Stimulated activated CD4-positive, alpha-beta T cell treated with anti-CD3 and anti-CD28 coated beads, Interleukin-15, amount 100 ng/mL, for 1 hour (primary cell): Measurements from ENCODE around the gene KLHL40.

Source experiments
- DNase-seq, 2 donors: peaks; one replicate each; pipeline ENCODE4 v3.0.0-alpha.2; 2020; ENCODE audit warnings: low read depth in 1 of 2, low spot score in 1 of 2

Gene KLHL40

GRCh38 chr3:42670051-42670576 is 15.2 kb upstream of the KLHL40 start:
- no peak for DNase-seq

GRCh38 chr3:42670670-42671069 is 14.7 kb upstream of the KLHL40 start:
- DNase-seq = no peak

GRCh38 chr3:42672515-42672914 is 12.8 kb upstream of the KLHL40 start:
- DNase-seq = no peak

GRCh38 chr3:42673082-42673481 is 12.3 kb upstream of the KLHL40 start:
- no peak for DNase-seq

- DNase-seq = no peak
Measured at GRCh38 chr3:42674146-42674545, 11.2 kb upstream of the KLHL40 start.

GRCh38 chr3:42675909-42676308 is 9.4 kb upstream of the KLHL40 start:
- no peak for DNase-seq

GRCh38 chr3:42678447-42678846 is 6.9 kb upstream of the KLHL40 start:
- DNase-seq = no peak

GRCh38 chr3:42680271-42680670 is 5.1 kb upstream of the KLHL40 start:
- no peak for DNase-seq

- DNase-seq = no peak
Measured at GRCh38 chr3:42680806-42681205, 4.5 kb upstream of the KLHL40 start.

GRCh38 chr3:42681361-42682038 is 3.8 kb upstream of the KLHL40 start:
- no peak for DNase-seq

- no peak for DNase-seq
Measured at GRCh38 chr3:42682301-42683070, 2.9 kb upstream of the KLHL40 start.

GRCh38 chr3:42683875-42684598 is 1.3 kb upstream of the KLHL40 start:
- DNase-seq = peak in 1 of 2 donors; percentile 8

GRCh38 chr3:42684632-42685362 is 540 bp upstream of the KLHL40 start:
- no peak for DNase-seq

- no peak for DNase-seq
Measured at GRCh38 chr3:42685891-42686820, 819 bp downstream of the KLHL40 start.

GRCh38 chr3:42686832-42687650 is 1.7 kb downstream of the KLHL40 start:
- no peak for DNase-seq

GRCh38 chr3:42688016-42688415 is 2.7 kb downstream of the KLHL40 start:
- no peak for DNase-seq

GRCh38 chr3:42688487-42689420 is 3.4 kb downstream of the KLHL40 start:
- DNase-seq = no peak

- DNase-seq = no peak
Measured at GRCh38 chr3:42689421-42690014, 4.2 kb downstream of the KLHL40 start.
